ENCODE data around the gene PROSER2. TPM values are rescaled to one million over a fixed set of nuclear protein-coding genes. Genes with fewer than 3 reads are reported as not detected.

The PROSER2 gene
- total RNA-seq, 2 donors from 2014 or later: 10.3 to 11.3 TPM

- ATAC-seq (no peak), DNase-seq (no peak)
- intact Hi-C loops (cut with DNase I, micrococcal nuclease): no loop called here
These were observed 96.1 kb downstream of the PROSER2 start for GRCh38 chr10:11919271-11919670.

Other genes with a start within 250 kb of the PROSER2 start
- 10 to 100 TPM; 18.3 to 20.1 TPM for gene USP6NL, start 211.7 kb upstream of the PROSER2 start, total RNA-seq
- gene ECHDC3, start 81.0 kb upstream of the PROSER2 start, total RNA-seq: 10 to 100 TPM; 10.2 to 10.5 TPM
- gene UPF2, start 219.5 kb downstream of the PROSER2 start, total RNA-seq: 10 to 100 TPM; 18.7 to 18.9 TPM
- gene DHTKD1, start 245.6 kb downstream of the PROSER2 start, total RNA-seq: 10 to 100 TPM; 32.6 to 34.6 TPM